IPS-18a (cell line): Measurements from ENCODE around the gene SRGAP2B.
"Not testable (repeated sequence)": the region's sequence is repeated elsewhere in the genome, so short reads cannot be mapped to it uniquely, and the experiment has no call there.

Experiments used
- H3K27ac ChIP-seq: one replicate; pipeline ENCODE4 v1.5.1; 2013; ENCODE audit warnings: low read length
- H3K27me3 ChIP-seq: one replicate; pipeline ENCODE4 v1.6.1; 2013; ENCODE audit warnings: mild to moderate bottlenecking, low read length; ENCODE audit not compliant: control insufficient read depth, insufficient read depth
- H3K36me3 ChIP-seq: one replicate; pipeline ENCODE4 v1.6.1; 2013; ENCODE audit warnings: low read depth, low read length; ENCODE audit not compliant: control insufficient read depth
- H3K4me1 ChIP-seq: one replicate; pipeline ENCODE4 v1.6.1; 2013; ENCODE audit warnings: low read depth, low read length; ENCODE audit not compliant: control insufficient read depth
- H3K4me3 ChIP-seq: one replicate; pipeline ENCODE4 v1.5.1; 2013; ENCODE audit warnings: low read length
- H3K9ac ChIP-seq: one replicate; pipeline ENCODE4 v1.6.1; 2013; ENCODE audit warnings: mild to moderate bottlenecking, low read length, moderate library complexity
- H3K9me3 ChIP-seq: one replicate; pipeline ENCODE4 v1.6.1; 2013; ENCODE audit warnings: low read depth, low read length; ENCODE audit not compliant: control insufficient read depth

Gene SRGAP2B

DNA sequence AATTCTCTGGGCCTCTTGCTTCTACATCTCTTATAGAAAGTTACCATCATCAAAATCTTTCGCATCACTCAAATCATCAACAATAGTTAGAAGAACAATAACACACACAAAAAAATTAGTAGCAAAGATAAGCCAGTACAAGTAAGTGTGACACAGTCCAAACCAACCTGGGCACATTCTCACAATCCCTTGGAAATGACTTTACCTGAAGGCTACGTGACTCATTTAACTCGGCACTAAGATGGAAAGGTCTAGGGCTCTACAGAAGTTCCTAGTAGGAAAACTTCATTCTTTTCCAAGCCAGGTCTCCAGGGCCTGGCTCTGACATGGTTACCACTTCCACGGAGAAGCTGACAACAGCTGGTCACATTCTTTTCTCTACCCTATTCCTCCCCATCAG, 41.7 kb downstream of the SRGAP2B start:
- H3K36me3 ChIP-seq, H3K9me3 ChIP-seq, H3K27ac ChIP-seq, H3K4me3 ChIP-seq, H3K27me3 ChIP-seq, H3K9ac ChIP-seq, H3K4me1 ChIP-seq: not testable (repeated sequence)

DNA sequence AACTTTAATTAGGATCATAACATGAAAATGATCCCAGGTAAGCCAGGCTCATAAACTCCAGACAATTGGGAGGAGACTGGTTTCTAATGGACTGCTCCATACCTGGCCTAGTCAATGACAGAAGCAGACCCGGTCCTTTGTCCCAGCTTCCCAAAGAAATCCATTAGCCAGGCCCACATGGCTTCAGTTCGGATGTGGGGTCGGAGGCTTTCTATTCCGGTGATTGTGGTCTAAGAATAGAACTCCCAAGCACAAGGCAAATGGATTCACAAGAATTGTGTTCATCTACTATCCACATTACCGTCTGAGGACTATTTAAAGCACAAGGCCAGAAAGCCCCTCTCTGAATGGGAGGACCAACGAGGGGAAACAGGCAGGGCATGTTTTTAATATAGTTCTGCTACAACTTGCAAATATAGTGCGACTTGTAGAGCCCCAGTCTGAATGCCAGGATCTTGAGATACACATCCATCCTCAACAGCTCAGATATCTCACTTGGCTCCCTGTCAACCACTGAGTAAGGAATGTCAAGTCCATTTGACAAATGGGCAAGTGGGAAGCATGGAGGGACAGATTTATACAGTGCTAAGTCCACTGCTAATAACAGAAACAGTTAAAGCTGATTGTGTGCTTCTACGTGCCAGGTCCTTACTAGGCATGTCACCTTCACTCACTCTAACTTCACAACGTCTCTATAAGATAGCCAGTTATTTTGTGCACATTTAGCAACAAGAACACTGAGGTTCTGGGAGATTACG, 42.9 kb downstream of the SRGAP2B start:
- not testable (repeated sequence) for H3K36me3 ChIP-seq, H3K9ac ChIP-seq, H3K4me1 ChIP-seq, H3K27ac ChIP-seq, H3K9me3 ChIP-seq, H3K4me3 ChIP-seq, H3K27me3 ChIP-seq

DNA sequence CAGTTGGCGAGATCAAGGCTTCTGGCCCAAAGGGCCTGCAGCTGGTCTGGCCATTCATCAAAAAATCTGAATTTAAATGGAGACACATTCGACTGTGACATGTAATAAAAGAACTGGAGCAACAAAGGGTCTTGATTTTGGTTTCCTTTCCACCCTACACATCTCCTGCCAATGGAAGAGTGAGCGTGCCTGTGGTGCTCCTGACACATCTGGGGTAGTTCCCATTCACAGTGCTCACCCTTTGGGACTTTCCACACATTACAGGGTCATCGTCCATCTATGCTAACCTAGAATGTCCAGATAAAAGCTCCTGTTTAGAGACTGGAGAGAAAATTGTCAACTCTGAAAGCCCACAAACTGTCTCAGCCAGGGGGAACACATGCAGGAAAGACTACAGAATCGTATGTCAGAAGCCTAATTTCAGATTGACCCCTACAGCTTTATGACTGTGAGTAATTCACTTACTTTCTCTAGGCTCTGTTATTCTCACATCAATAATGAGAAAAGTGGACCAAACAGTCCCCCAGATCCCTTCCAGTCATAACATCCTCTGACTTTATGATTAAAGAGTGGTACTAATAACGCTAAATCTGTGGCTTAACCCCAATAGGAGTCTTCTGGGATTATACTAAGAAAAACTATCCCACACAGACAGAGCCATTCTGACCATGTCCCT, 46.8 kb downstream of the SRGAP2B start:
- H3K9ac ChIP-seq, H3K4me3 ChIP-seq, H3K27ac ChIP-seq, H3K36me3 ChIP-seq, H3K27me3 ChIP-seq, H3K9me3 ChIP-seq, H3K4me1 ChIP-seq: not testable (repeated sequence)

DNA sequence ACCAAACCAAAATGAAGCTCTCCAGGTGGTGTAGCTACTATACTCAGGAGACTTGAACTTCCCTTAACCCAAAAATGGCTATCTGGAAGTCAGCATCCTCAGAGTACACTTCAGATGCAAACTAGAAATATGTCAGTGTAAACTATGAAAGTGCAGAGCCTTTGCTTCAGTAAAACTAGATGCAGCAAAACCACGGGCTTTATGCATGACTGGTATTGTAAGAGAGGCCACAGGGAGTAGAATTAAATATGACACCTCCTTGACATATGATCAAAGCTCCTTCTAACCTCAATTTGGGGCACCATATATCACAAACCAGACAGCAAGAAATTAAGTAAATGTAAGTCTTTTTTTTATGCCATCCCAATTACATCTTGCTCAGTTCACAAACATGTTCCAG, 47.6 kb downstream of the SRGAP2B start:
- H3K9ac ChIP-seq, H3K36me3 ChIP-seq, H3K27me3 ChIP-seq, H3K4me3 ChIP-seq, H3K4me1 ChIP-seq, H3K9me3 ChIP-seq, H3K27ac ChIP-seq: not testable (repeated sequence)

DNA sequence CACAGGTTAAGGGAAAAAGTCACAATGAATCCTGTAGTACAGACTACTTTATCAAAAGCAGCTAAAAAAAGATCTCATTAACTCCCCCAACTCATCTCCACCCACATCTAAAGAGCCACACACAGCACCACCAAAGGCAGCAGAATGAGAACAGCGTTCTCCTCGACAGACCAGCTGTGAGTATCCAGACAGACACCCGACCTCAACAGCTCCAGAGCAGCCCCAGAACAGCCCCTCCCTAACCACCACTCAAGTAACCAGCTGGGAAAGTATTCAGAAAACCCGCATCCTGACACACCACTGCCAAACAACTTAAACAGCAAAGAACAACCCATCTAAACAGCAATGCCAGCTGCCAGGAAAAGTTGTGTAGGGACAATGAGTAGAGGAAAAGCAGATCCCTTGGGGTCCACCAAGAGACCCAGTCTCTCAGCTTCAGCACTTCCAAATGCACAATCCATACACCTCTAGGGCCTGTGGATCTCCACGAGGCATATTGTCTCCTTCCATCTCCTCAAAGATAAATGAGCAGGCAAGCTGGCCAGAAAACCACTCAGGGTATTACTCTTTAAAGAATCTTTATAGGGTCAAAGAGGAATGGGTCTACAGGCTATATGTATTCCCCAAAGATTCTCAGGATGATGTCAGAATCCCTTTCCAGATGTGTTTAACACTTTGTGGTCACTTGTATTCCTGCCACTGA, 49.4 kb downstream of the SRGAP2B start:
- H3K36me3 ChIP-seq, H3K4me3 ChIP-seq, H3K27ac ChIP-seq, H3K9ac ChIP-seq, H3K27me3 ChIP-seq, H3K9me3 ChIP-seq, H3K4me1 ChIP-seq: not testable (repeated sequence)

DNA sequence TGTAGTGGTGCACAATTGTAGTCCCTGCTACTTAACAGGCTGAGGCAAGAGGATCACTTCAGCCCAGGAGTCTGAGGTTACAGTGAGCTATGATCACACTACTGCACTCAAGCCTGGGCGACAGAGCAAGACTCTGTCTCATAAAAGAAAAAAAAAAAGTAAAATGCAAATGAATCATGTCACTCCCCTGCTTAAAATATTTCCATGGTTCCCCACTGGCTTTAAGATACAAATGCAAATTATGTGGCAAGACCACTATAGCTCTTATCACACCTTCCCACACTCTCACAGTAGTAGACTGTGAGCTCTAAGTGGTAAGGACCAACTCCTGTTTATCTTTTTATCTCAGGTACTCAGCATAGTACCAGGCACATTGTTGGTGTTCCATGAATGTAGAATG, 53.6 kb downstream of the SRGAP2B start:
- not testable (repeated sequence) for H3K4me3 ChIP-seq, H3K4me1 ChIP-seq, H3K36me3 ChIP-seq, H3K27ac ChIP-seq, H3K27me3 ChIP-seq, H3K9me3 ChIP-seq, H3K9ac ChIP-seq

DNA sequence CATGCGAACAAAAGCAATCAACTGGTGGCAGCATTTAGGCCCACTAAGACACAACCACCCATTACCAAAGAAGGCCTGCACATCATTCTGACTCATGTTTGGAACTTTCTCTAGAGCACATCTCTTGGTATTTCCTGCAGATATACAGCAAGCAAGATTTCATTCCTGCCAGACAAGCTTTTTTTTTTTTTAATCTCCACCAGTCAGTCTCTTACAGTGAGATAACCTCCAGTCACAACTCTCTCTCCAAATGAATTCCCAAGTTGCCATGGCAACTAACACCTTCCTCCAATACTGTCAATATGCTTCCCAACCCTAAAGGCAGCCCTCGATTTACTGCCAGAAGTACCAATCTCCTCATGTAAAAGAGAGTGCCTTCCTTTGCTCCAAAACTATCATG, 59.1 kb downstream of the SRGAP2B start:
- not testable (repeated sequence) for H3K36me3 ChIP-seq, H3K27me3 ChIP-seq, H3K27ac ChIP-seq, H3K4me3 ChIP-seq, H3K9me3 ChIP-seq, H3K4me1 ChIP-seq, H3K9ac ChIP-seq

DNA sequence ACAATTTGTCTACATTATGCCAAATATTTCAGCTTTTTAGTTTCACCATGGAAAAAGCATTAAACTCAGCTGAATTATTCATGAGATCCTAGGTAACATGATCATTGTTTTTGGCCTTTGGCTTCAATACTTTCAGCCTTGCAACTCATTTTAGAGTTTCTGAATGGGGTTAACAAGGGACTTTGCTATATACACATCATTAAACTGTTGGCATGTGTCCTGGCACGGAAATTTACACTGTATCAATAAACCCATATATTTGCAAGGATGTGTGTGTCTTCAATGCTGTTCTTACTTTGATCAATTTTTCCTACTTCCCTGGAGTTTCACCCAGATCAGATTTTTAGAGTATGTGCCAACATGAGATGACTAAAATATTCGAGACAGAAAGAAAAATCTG, 61.6 kb downstream of the SRGAP2B start:
- H3K27me3 ChIP-seq, H3K4me1 ChIP-seq, H3K27ac ChIP-seq, H3K4me3 ChIP-seq, H3K36me3 ChIP-seq, H3K9me3 ChIP-seq, H3K9ac ChIP-seq: not testable (repeated sequence)

DNA sequence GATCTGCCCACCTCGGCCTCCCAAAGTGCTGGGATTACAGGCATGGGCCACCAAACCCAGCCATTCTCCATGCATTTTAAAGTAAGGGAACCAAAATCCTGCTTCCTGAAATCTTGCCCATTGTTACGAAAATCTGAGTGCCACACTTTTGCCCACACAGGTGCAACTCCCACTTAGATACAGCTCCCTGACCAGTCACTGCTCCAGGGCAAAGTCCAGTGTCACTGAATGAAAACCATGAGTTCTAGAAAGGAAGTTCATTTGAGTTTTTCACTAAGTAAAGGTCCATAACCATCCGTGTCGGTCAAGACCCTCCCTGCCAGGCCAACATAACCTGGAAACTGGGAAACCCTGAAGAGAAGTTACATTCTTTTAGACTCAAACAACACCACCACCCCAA, 67.9 kb downstream of the SRGAP2B start:
- H3K36me3 ChIP-seq, H3K27ac ChIP-seq, H3K9ac ChIP-seq, H3K4me1 ChIP-seq, H3K27me3 ChIP-seq, H3K4me3 ChIP-seq, H3K9me3 ChIP-seq: not testable (repeated sequence)

DNA sequence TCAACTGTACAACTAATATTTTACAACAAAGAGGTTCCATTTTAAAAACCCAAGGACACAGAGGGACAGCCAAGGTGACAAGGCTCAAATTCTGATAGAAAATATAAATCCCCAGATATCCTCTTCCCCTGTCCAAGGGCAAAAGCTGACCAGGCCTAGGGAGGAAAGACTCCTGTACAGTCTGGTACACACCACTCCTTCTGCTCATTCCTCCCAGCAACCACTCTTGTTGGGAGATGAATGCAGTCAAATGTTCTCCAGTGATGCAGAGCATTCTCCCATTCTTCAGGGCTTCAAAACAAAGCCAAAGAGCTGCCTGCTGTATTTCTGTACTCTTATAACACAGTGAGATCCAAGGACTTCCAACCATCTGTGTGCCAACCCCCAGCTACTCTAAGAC, 69.8 kb downstream of the SRGAP2B start:
- H3K27me3 ChIP-seq, H3K36me3 ChIP-seq, H3K9ac ChIP-seq, H3K9me3 ChIP-seq, H3K4me1 ChIP-seq, H3K27ac ChIP-seq, H3K4me3 ChIP-seq: not testable (repeated sequence)

DNA sequence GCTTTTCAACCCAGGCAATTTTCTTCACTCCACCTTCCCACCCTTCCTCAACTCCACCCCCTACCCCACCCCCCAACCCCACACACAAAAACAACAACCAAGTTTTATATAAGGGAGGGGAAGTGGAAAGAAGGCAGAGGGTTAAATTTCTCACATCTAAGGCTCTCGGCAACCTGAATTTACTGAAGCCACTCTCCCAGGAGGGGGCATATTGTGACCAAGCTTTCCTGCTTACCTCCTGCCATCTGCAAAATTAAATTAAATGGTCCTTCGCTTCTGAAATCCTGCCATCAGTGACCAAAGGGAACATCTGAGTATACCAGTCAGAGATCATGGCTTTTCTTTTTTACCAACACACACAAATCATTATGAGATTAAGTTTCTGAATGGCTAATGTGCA, 72.9 kb downstream of the SRGAP2B start:
- H3K36me3 ChIP-seq, H3K9ac ChIP-seq, H3K27me3 ChIP-seq, H3K4me1 ChIP-seq, H3K9me3 ChIP-seq, H3K4me3 ChIP-seq, H3K27ac ChIP-seq: not testable (repeated sequence)

DNA sequence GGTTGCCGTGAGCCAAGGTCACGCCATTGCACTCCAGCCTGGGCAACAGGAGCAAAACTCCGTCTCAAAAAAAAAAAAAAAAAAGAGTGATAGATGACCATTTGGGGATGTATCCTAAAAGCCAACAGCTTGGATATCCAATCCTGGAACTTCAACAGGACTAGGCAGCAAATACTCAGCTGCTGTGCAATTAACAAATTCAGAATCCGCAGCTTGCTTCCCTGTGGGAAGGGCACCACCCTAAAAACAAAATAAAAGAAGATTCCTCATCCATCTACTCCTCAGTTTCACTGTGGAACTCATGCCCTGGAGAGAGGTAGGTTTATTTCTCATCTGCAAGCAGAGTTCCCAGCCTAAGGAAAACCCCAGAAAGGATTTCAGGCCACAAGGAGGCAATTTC, 73.4 kb downstream of the SRGAP2B start:
- not testable (repeated sequence) for H3K27me3 ChIP-seq, H3K9ac ChIP-seq, H3K4me3 ChIP-seq, H3K27ac ChIP-seq, H3K4me1 ChIP-seq, H3K36me3 ChIP-seq, H3K9me3 ChIP-seq
